Smooth muscle cell of the brain vasculature (primary cell): ENCODE data around the gene SGMS1.

Source experiments
- DNase-seq: peaks from one replicate; pipeline ENCODE4 v3.0.0-alpha.2; 2012; ENCODE audit warnings: low read depth, low spot score

Gene SGMS1

DNA sequence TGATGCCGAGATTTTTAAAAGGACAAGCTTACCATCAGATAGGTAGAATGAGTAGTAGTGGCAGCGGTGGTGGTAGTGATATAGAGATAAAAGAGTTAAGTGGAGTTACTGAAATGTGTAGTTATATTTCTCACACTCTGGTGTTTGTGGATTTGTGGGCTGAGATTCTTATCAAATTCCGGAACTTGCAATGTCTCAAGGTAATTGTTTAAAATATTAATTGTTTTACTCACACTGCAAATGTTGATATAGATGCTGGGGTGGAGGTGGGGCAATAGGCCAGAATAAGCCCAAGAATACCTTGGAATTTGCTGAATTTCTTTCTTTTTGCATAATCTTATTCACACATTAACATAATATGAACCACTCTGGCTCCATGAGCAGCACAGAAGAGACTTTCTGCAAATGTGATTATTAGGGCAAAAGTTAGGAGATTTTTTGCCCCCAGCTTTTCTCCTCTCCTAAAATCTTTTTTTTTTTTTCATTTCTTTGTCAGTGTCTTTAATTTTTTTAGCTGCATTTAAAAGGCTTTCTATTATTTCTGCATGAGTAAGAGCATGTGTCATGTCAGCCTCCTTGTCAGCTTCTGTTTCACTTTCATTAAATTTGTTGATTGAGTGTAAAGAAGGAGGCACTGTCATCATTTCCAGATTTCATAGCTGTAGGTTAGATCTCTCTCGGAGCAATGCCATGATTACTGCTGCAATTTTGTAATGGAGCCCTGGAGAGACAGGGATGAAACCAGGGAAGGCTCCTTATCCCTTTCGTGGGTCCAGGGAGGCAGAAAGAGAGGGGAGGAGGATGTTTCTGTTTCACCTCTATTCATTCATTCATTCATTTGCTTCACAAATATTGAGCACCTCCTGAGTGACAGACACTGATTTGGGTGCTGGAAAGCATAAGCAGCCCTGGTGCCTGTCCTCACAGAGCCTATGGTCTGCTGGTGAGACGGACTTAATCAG, 13.1 kb upstream of the SGMS1 start:
- DNase-seq: no peak

- peak; percentile 93 for DNase-seq
These were observed 11.5 kb upstream of the SGMS1 start for GRCh38 chr10:50635286-50635685.

DNA sequence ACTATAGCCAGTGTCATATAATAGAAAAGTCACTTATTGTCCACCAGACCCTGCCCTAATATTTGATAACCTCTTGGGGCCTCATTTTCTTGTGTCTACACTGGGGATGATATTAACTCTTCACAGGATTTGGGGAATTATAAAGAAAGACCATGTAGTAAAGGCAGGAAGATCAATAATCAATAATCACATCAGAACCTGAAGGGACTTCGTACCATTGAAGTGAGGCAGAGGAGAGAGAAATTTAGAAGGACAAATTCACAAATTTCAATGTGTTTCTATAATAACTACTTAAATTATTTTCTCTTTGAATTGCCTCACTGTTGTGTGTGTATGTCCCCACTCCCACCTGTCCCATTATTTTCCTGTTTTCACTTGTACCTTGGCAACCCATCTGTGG, 10.7 kb upstream of the SGMS1 start:
- DNase-seq: no peak

DNA sequence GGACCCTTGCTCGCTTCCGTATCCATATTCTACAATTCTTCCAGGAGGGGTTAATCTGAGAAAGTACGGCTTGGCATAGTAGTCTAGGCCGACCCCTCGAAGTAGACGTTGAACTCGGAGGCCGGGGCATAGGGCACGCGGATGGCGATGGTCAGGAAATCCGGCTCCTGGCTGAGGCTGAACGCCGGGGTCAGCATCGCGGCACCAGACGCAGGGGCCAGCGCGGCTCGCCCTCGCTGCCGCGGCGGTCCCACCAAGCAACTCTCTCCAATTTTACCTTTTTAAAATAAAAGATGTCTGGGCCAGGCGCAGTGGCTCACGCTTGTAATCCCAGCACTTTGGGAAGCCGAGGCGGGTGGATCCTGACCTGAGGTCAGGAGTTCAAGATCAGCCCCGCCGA, 7.3 kb upstream of the SGMS1 start:
- no peak for DNase-seq

DNA sequence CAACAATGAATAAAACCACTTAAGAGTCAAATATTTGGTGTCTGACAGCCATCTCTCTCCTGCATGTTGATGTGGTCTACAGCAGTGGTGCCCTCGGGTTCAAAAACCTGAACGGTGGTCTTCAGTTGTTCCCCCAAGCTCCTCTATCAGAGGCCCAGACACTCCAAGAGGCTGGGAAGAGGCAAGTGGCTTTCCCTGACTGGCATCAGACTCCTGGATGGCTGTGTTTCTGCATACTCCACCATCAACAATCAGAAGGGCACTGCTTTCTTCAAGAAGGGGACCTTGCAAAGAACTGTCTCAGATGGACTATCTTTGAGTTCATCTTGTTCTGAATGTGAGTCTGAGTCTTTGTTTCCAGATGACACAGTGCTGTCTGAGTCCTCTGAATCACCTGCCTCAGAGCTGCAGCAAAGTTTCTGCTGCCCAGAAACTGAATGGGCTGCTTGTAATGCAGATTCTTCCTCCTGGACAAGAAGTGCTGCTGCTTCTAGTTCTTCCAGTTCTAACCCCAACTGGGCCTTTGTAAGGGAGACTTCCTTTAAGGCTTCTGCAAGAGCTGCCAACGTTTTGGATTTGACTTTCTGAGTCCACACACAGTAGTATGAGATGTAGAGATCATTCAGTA, 5.9 kb upstream of the SGMS1 start:
- no peak for DNase-seq

DNA sequence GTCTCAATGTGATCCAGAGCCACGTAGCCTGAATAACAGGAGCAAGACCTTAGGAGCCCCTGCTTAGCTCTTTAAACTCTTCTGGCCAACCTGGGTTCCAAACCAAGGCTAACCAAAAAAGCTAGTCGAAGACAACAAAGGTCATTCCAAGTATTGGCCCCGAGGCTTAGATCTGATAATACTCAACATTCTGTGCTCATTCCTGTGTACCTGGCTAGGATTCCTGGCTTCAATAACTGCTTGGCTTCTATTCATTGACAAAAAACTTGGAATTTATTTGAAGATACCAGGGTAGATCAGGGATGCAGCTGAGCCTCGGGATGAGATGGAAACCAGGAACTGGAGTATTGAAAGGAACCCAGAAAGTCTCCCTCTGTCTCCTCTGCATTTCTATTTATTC, 4.1 kb upstream of the SGMS1 start:
- DNase-seq: no peak

- no peak for DNase-seq
These were observed 3.7 kb upstream of the SGMS1 start for GRCh38 chr10:50627443-50627842.

GRCh38 chr10:50625649-50626132, 1.9 kb upstream of the SGMS1 start:
- DNase-seq: no peak

GRCh38 chr10:50624866-50625501, 1.2 kb upstream of the SGMS1 start:
- DNase-seq: no peak

GRCh38 chr10:50624413-50624865, 683 bp upstream of the SGMS1 start:
- DNase-seq: peak; percentile 86

- DNase-seq: no peak
These were observed 772 bp downstream of the SGMS1 start for GRCh38 chr10:50622706-50623662.

DNA sequence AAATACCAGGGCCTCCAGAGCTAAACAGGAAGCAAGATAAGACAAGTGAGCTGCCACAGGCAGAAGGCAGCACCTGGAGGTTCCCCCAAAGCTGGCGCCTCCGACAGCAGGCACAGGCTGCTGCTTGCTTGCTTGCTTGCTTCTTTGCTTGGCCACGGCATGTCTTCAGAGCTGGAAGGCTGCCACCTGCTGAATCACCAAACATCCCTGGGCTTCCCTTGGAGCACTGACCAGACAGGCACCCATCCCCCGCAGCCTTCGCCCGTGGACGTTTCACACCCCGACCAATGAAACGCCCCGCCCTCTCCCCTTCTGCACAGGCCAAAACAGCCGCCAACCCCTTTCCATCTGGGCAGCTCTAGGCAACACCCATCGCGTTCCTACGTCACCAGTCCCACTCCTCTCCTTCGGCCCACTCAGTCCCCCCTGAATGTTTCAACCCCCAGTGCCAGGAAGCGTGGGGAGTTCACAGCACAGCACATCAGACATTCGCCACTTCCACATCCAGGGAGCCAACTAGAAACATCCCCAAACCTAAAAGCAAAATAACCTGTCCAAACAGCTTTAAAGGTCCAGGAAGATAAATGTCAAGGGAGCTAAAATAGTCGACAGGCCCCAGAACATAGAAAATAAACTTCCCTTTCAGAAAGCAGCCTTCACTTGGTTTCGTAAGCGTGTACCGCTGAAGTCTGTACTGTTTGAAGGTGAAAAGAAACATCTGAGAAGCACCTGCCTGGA, 1.6 kb downstream of the SGMS1 start:
- peak; percentile 74 for DNase-seq

GRCh38 chr10:50620899-50621298, 2.9 kb downstream of the SGMS1 start:
- DNase-seq: no peak

- DNase-seq: no peak
These were observed 3.9 kb downstream of the SGMS1 start for GRCh38 chr10:50619882-50620281.

GRCh38 chr10:50619166-50619565, 4.6 kb downstream of the SGMS1 start:
- no peak for DNase-seq

GRCh38 chr10:50618624-50619023, 5.1 kb downstream of the SGMS1 start:
- no peak for DNase-seq

DNA sequence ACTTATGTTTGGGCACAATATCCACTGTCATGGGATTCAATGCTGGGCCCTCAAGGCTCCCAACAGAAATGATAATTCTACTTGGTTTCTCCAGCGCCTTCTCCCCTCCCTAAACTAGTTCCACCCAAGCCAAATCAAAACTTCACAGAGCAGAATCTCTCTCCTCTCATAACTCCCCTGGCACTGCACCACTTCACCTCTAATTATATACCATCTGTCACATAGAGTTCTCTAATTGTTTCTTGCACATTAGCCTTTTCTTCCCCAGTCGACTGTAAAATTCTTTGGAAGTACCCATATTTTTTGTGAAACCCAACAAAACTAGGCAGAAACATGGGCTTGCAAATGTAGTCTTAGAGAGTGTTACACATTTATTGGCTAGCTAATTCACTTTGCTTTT, 8.1 kb downstream of the SGMS1 start:
- DNase-seq: no peak

DNA sequence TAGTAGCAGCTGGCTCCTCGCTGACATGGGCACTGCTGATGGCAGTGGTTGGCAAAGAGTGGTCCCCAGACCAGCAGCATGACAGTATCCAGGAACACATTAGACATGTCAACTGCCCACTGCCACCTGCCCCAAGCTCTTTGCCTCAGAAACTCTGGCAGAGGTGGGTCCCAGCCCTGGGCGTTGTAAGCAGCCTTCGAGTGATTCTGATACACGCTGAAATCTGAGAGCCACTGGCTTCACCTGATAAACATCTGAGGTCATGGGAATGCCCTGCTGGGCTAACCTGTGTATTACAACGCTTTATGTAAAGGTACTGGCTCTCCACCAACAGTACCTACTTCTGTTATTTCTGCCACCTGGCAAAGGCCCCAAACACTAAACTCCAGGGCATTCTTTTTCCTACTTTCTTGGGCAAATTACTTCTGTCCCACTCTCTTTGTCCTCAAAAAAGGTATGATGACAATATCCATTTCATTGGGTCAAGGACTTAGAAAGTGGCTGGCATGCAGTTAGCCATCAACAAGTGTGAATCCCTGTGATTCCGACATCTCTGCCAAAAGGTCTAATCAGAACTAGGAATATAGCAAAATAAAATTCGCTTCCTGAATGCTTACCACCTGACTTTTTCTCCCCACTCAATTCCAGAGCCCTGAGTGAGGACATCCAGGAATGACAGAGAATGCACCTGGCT, 9.2 kb downstream of the SGMS1 start:
- DNase-seq: no peak

- no peak for DNase-seq
These were observed 9.9 kb downstream of the SGMS1 start for GRCh38 chr10:50613726-50614443.
